Endothelial cell of umbilical vein (primary cell): ENCODE data around the gene NDST3.

Experiments
- EZH2 ChIP-seq: IDR thresholded peaks from 2 replicates; pipeline ENCODE4 v1.6.1; 2012; ENCODE audit warnings: borderline replicate concordance, low read depth, mild to moderate bottlenecking, moderate library complexity, low read length, inconsistent platforms; ENCODE audit not compliant: severe bottlenecking
- FOS ChIP-seq: IDR thresholded peaks from 2 replicates; pipeline ENCODE4 v1.6.1; 2011; ENCODE audit warnings: mild to moderate bottlenecking, low read length, moderate library complexity, borderline replicate concordance; ENCODE audit not compliant: insufficient read depth
- GATA2 ChIP-seq: IDR thresholded peaks from 2 replicates; pipeline ENCODE4 v1.7.0; 2011; ENCODE audit warnings: low read depth, mild to moderate bottlenecking, moderate library complexity, mixed read lengths, low read length; ENCODE audit not compliant: insufficient read length, insufficient read depth
- JUN ChIP-seq: IDR thresholded peaks from 2 replicates; pipeline ENCODE4 v1.6.1; 2011; ENCODE audit warnings: borderline replicate concordance, low read depth; ENCODE audit not compliant: insufficient read length, insufficient read depth
- MYC ChIP-seq: IDR thresholded peaks from one replicate; pipeline ENCODE4 v1.6.1; 2011; ENCODE audit warnings: mild to moderate bottlenecking, low read depth, low read length
- POLR2A ChIP-seq: IDR thresholded peaks from 2 replicates; pipeline ENCODE4 v1.6.1; 2012; ENCODE audit warnings: low read depth, mild to moderate bottlenecking, control low read depth, low read length
- POLR2AphosphoS5 ChIP-seq: IDR thresholded peaks from 2 replicates; pipeline ENCODE4 v1.6.1; 2012; ENCODE audit warnings: low read depth, mild to moderate bottlenecking, control low read depth, low read length, moderate library complexity; ENCODE audit not compliant: insufficient read depth
- TF ChIP-seq, protein P1 (sequence below): IDR thresholded peaks from 2 replicates; pipeline ENCODE4 v1.6.1; 2011; ENCODE audit not compliant: insufficient read depth, insufficient read length
- TF ChIP-seq, protein P2 (sequence below), 2 donors: IDR thresholded peaks; 1 replicate in 1 of 2; 2 replicates in 1 of 2; pipeline ENCODE4 v1.5.1; 2011; ENCODE audit warnings: low read length in 2 of 2, mild to moderate bottlenecking in 2 of 2, moderate library complexity in 2 of 2, control low read depth in 1 of 2, inconsistent platforms in 1 of 2, low read depth in 1 of 2; ENCODE audit not compliant: insufficient read depth in 1 of 2; ENCODE audit errors: extremely low read depth in 1 of 2

GRCh38 chr4:118014831-118015230, 19.5 kb upstream of the NDST3 start:
- TF ChIP-seq, protein P1, sequence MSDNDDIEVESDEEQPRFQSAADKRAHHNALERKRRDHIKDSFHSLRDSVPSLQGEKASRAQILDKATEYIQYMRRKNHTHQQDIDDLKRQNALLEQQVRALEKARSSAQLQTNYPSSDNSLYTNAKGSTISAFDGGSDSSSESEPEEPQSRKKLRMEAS = no peak
- TF ChIP-seq, protein P2, sequence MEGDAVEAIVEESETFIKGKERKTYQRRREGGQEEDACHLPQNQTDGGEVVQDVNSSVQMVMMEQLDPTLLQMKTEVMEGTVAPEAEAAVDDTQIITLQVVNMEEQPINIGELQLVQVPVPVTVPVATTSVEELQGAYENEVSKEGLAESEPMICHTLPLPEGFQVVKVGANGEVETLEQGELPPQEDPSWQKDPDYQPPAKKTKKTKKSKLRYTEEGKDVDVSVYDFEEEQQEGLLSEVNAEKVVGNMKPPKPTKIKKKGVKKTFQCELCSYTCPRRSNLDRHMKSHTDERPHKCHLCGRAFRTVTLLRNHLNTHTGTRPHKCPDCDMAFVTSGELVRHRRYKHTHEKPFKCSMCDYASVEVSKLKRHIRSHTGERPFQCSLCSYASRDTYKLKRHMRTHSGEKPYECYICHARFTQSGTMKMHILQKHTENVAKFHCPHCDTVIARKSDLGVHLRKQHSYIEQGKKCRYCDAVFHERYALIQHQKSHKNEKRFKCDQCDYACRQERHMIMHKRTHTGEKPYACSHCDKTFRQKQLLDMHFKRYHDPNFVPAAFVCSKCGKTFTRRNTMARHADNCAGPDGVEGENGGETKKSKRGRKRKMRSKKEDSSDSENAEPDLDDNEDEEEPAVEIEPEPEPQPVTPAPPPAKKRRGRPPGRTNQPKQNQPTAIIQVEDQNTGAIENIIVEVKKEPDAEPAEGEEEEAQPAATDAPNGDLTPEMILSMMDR (IDR thresholded peaks at IDR 0.05; ENCODE audit: extremely low read depth in 1 of 2, insufficient read depth in 1 of 2, low read depth in 1 of 2, low read length in 2 of 2) = no peak
- no peak for TF ChIP-seq EZH2
- TF ChIP-seq POLR2A = no peak
- TF ChIP-seq POLR2AphosphoS5 = no peak
- TF ChIP-seq MYC = no peak
- no peak for TF ChIP-seq JUN
- TF ChIP-seq FOS = no peak
- TF ChIP-seq GATA2 = no peak
